GM12878 (cell line): ENCODE measurements around the gene PLAAT3. TPM values are rescaled to one million over a fixed set of nuclear protein-coding genes. Genes with fewer than 3 reads are reported as not detected.

ENCODE experiments used
- ATAC-seq: fragments of 200-7000 bp; cut with Tn5 transposase; 3 replicates; pipeline ENCODE4 v1.9.1; 2020; ENCODE audit warnings: mild to moderate bottlenecking, moderate library complexity
- BruUV-seq: library from RNA; stranded (reverse); fragments of 400-500 nt; replicated peaks from 2 replicates; lab custom pipeline; 2021; lab: Mats Ljungman, UMichigan
- CTCF ChIA-PET: fragments of 300-600 bp; sonication (Branson Sonifier 250); formaldehyde crosslinking; extraction: SDS; loops from one replicate; lab custom pipeline; 2021; ENCODE audit warnings: inconsistent platforms; lab: Yijun Ruan, JAX
- POLR2A ChIA-PET: fragments of 350-600 bp; formaldehyde crosslinking; extraction: SDS; loops from one replicate; lab custom pipeline; 2021; ENCODE audit warnings: inconsistent platforms; lab: Charles Lee
- RAD21 ChIA-PET: fragments of 300-600 bp; sonication (Branson Sonifier 250); formaldehyde crosslinking; loops from one replicate; lab custom pipeline; 2023; ENCODE audit warnings: antibody characterized with exemption; ENCODE audit not compliant: unreplicated experiment; lab: Charles Lee
- SMC1A ChIA-PET: fragments of 300-600 bp; sonication (Branson Sonifier 250); formaldehyde crosslinking; loops from one replicate; lab custom pipeline; 2023; ENCODE audit not compliant: unreplicated experiment, uncharacterized antibody; lab: Charles Lee
- DNase-seq: peaks from one replicate; pipeline ENCODE4 v3.0.0-alpha.2; 2011; ENCODE audit warnings: low read depth, low spot score
- FAIRE-seq: peaks from 3 replicates; lab custom pipeline; 2011; peaks lifted over from hg19 to GRCh38; lab: Jason Lieb, UNC
- H2AFZ ChIP-seq: 2 replicates; pipeline ENCODE4 v1.6.0; 2011; ENCODE audit warnings: low read depth, low read length, control low read depth; ENCODE audit not compliant: control insufficient read depth
- H3K27ac ChIP-seq: 2 replicates; pipeline ENCODE4 v1.5.1; 2011; ENCODE audit warnings: control low read depth; ENCODE audit not compliant: control insufficient read depth, insufficient read depth
- H3K27me3 ChIP-seq, 2 experiments: replicated peaks in 1 of 2; 2 replicates each; pipeline versions ENCODE4 v1.6.0 to v1.6.1; 2011; ENCODE audit warnings: low read length in 1 of 2; ENCODE audit not compliant: control insufficient read depth in 2 of 2, insufficient read depth in 2 of 2
- H3K36me3 ChIP-seq, 2 experiments: 2 replicates each; pipeline ENCODE4 v1.5.1; 2011; ENCODE audit warnings: low read length in 1 of 2; ENCODE audit not compliant: control insufficient read depth in 2 of 2, insufficient read depth in 2 of 2
- H3K4me1 ChIP-seq: 2 replicates; pipeline ENCODE4 v1.6.1; 2011; ENCODE audit warnings: mild to moderate bottlenecking, low read length, moderate library complexity, mixed read lengths; ENCODE audit not compliant: control insufficient read depth, insufficient read depth
- H3K4me2 ChIP-seq: 2 replicates; pipeline ENCODE4 v1.6.0; 2011; ENCODE audit warnings: control low read depth; ENCODE audit not compliant: control insufficient read depth, insufficient read depth
- H3K4me3 ChIP-seq: fragments of 200-600 bp; sonication (generic); 2 replicates; pipeline ENCODE4 v1.5.1; 2016
- H3K79me2 ChIP-seq: 2 replicates; pipeline ENCODE4 v1.6.0; 2011; ENCODE audit warnings: low read length; ENCODE audit not compliant: control insufficient read depth, insufficient read depth
- H3K9ac ChIP-seq: 2 replicates; pipeline ENCODE4 v1.8.0; 2011; ENCODE audit warnings: low read length, control low read depth, mixed read lengths; ENCODE audit not compliant: control insufficient read depth, insufficient read depth
- H3K9me3 ChIP-seq: replicated peaks from 3 replicates; pipeline ENCODE4 v1.5.1; 2011; ENCODE audit warnings: mild to moderate bottlenecking, low read length; ENCODE audit not compliant: control insufficient read depth, insufficient read depth
- H4K20me1 ChIP-seq: 2 replicates; pipeline ENCODE4 v1.6.0; 2011; ENCODE audit not compliant: control insufficient read depth, insufficient read depth
- FOS ChIP-seq: IDR thresholded peaks from 3 replicates; pipeline ENCODE4 v1.6.1; 2011; ENCODE audit warnings: borderline replicate concordance; ENCODE audit not compliant: insufficient read length; ENCODE audit errors: extremely low read depth
- GATAD2B ChIP-seq: fragments of 450-650 bp; conservative IDR thresholded peaks from 2 replicates; pipeline ENCODE4 v1.6.1; 2017; ENCODE audit warnings: low read depth, mild to moderate bottlenecking, moderate library complexity
- HDAC6 ChIP-seq: fragments of 200-600 bp; sonication (generic); IDR thresholded peaks from one replicate; pipeline ENCODE4 v1.8.0; 2017; ENCODE audit warnings: antibody characterized with exemption; ENCODE audit not compliant: unreplicated experiment
- KDM1A ChIP-seq: fragments of 200-600 bp; sonication (generic); IDR thresholded peaks from 2 replicates; pipeline ENCODE4 v1.6.1; 2016; ENCODE audit warnings: borderline replicate concordance
- NFXL1 ChIP-seq: fragments of 450-650 bp; IDR thresholded peaks from 2 replicates; pipeline ENCODE4 v1.6.1; 2017; ENCODE audit warnings: antibody characterized with exemption, mild to moderate bottlenecking, borderline replicate concordance
- PML ChIP-seq: IDR thresholded peaks from 2 replicates; pipeline ENCODE4 v1.6.1; 2012; ENCODE audit warnings: low read length, inconsistent platforms
- POLR2AphosphoS5 ChIP-seq: IDR thresholded peaks from 2 replicates; pipeline ENCODE4 v1.6.1; 2011; ENCODE audit warnings: mild to moderate bottlenecking, low read length, inconsistent platforms
- SPI1 ChIP-seq: IDR thresholded peaks from 2 replicates; pipeline ENCODE4 v1.6.1; 2011; ENCODE audit warnings: low read depth, mild to moderate bottlenecking, low read length, moderate library complexity, borderline replicate concordance; ENCODE audit not compliant: insufficient read depth
- SRF ChIP-seq, 2 experiments: IDR thresholded peaks; 2 replicates each; pipeline ENCODE4 v1.6.1; 2011; ENCODE audit warnings: low read depth in 2 of 2, low read length in 2 of 2, mild to moderate bottlenecking in 1 of 2, moderate library complexity in 1 of 2
- SUZ12 ChIP-seq: fragments of 200-600 bp; sonication (generic); IDR thresholded peaks from one replicate; pipeline ENCODE4 v1.6.1; 2018; ENCODE audit warnings: antibody characterized with exemption, mild to moderate bottlenecking; ENCODE audit not compliant: unreplicated experiment
- ZNF384 ChIP-seq: IDR thresholded peaks from 2 replicates; pipeline ENCODE4 v1.6.1; 2012; ENCODE audit warnings: low read depth, mild to moderate bottlenecking, low read length, improper control_type of control experiment, borderline replicate concordance
- WGBS: methylation state at CpG from one replicate; pipeline ENCODE4 v1.1.6; 2016; ENCODE audit warnings: low lambda C conversion rate; ENCODE audit not compliant: insufficient replicate concordance, insufficient coverage; ENCODE audit errors: missing lambda C conversion rate; 5-methylcytosine and 5-hydroxymethylcytosine counted together
- in situ Hi-C: fragments of 300-500 bp; cut with MboI; formaldehyde crosslinking; loops from 9 replicates; pipeline ENCODE4 v1.14.3; 2018; ENCODE audit warnings: mixed read lengths
- intact Hi-C: fragments of 100-400 bp; cut with micrococcal nuclease; formaldehyde crosslinking; loops from one replicate; pipeline ENCODE4 v1.14.2; 2022; ENCODE audit not compliant: unreplicated experiment
- polyA plus RNA-seq, 11 experiments: library from polyadenylated mRNA; depleted of rRNA in 4 of 11; unstranded in 6 of 11; stranded (reverse) in 5 of 11; fragments of >200 nt; fragmentation: Nextera tagmentation in 4 of 11; fragmentation: Illumina TruSeq in 1 of 11; extraction: Ambion mirVana in 4 of 11; extraction: Trizol in 1 of 11; gene quantifications; 1 replicate in 1 of 11; 2 replicates in 10 of 11; pipeline versions ENCODE4 v1.2.1 to v1.2.3, GENCODE V29; 2011 to 2016; ENCODE audit warnings: inconsistent platforms in 2 of 11, missing spikeins in 2 of 11, low read depth in 1 of 11
- total RNA-seq, 4 experiments: library from RNA; depleted of rRNA in 3 of 4; stranded (reverse); fragments of >200 nt in 3 of 4; fragmentation: Illumina TruSeq in 1 of 4; extraction: Trizol in 1 of 4; gene quantifications; 2 replicates each; pipeline versions ENCODE4 v1.2.1 to v1.2.3, GENCODE V29; 2013 to 2021
- TF ChIP-seq, protein P1 (sequence below): fragments of 450-650 bp; IDR thresholded peaks from 2 replicates; pipeline ENCODE4 v1.6.1; 2017; ENCODE audit warnings: mild to moderate bottlenecking, moderate library complexity
- TF ChIP-seq, protein P2 (sequence below): fragments of 450-650 bp; IDR thresholded peaks from 2 replicates; pipeline ENCODE4 v1.6.1; 2016; ENCODE audit warnings: mild to moderate bottlenecking, moderate library complexity, borderline replicate concordance

The PLAAT3 gene
- total and polyA plus RNA-seq, 10 of the 15 experiments (the other 5 are each of a cell fraction or from before 2014, with no cell fraction given) = 4.8 to 37.0 (median 14.8) TPM

DNA sequence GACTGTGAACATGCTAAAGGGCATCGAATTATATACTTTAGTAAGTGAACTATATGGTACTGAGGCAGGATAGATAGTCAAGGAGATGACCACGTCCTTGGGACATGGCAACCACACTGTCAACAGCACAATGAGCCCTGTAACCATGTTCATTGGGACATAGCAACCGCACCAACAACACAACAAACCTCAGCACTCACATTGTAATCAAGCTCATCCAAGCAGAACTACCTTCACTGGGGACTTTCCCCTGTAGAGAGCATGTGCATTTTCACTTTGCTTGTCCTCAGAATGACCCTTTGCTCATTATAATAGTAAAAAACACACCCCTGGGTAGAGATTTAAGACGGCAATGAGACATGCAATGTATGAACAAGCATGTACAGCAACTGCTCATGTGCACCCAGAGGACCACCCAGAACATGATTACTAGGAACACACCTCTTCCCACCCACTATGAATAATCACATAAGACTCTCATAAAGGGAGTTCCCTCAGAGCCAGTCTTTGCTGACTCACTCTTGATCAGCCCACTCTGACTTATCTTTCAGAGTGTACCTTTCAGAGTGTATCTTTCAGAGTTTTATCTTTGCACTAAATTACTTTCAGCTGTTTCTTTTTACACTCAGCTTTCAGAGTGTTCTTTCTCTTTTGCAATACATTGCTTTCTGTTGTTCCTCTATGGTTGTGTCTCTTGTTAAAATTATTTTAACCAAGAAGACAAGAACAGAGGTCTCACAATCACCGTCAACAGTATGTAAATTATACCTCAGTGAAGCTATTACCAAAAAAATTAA, 47.0 kb downstream of the PLAAT3 start:
- H3K27ac ChIP-seq = peak overlapping the region; percentile 72
- peak overlapping the region; percentile 19 for H3K4me2 ChIP-seq
- BruUV-seq = no TSS peak
- H4K20me1 ChIP-seq = no peaks in the 10 kb centered on the region
- peak; percentile 96 for FAIRE-seq
- H3K4me1 ChIP-seq = peaks cover 56% of the 10 kb centered on the region
- peak; percentile 95 for DNase-seq
- no peaks in the 10 kb centered on the region for H3K9me3 ChIP-seq
- POLR2A ChIA-PET = interaction anchor here (0.6 to 2.2 kb wide), 4 partner anchors 8 to 926 kb away, joined by 3 to 9 read pairs (median 3); partner anchors contain the start of gene PLAAT4
- no peaks in the 10 kb centered on the region for H3K27me3 ChIP-seq
- CTCF ChIA-PET = interaction anchor here (0.6 to 1.4 kb wide), 3 partner anchors 33 to 171 kb away, joined by 3 read pairs; no protein-coding TSS in a partner anchor
- RAD21 ChIA-PET = interaction anchor here (0.6 to 2.3 kb wide), 8 partner anchors 13 to 115 kb away, joined by 3 to 10 read pairs (median 6); partner anchors contain the start of gene PLAAT4
- SMC1A ChIA-PET = interaction anchor here (0.6 to 2.8 kb wide), 10 partner anchors 9 to 169 kb away, joined by 3 to 6 read pairs (median 3); partner anchors contain the start of gene PLAAT4
- peak overlapping the region; percentile 63; the same call in 1 of the 2 replicates for H2AFZ ChIP-seq
- WGBS = 0% methylated on average over 5 of the region's 5 CpGs
- in situ Hi-C loops = no loop called here
- H3K9ac ChIP-seq = 0 out of 2 replicates have a peak overlapping the region, but pooled peaks have one; percentile 10
- H3K4me3 ChIP-seq = peak overlapping the region; percentile 28; the same call in 1 of the 2 replicates
- intact Hi-C loops = loop anchor here (1.0 kb wide), 2 partner anchors 32 to 64 kb away; no protein-coding TSS in a partner anchor
- H3K79me2 ChIP-seq = no peaks in the 10 kb centered on the region
- no peaks in the 10 kb centered on the region for H3K36me3 ChIP-seq
- peak; percentile 87 for ATAC-seq
- TF ChIP-seq GATAD2B (0 out of 2 replicates have a peak, but pooled peaks have one; percentile 41), KDM1A (no peak), SUZ12 (no peak), SRF (IDR thresholded peaks at IDR 0.05; ENCODE audit: low read depth in 2 of 2, low read length in 2 of 2) (no peak), PML (peak; percentile 69), HDAC6 (no peak), FOS (no peak), SPI1 (no peak), ZNF384 (no peak), POLR2AphosphoS5 (peak; percentile 58), NFXL1 (no peak)
- TF ChIP-seq, protein P1, sequence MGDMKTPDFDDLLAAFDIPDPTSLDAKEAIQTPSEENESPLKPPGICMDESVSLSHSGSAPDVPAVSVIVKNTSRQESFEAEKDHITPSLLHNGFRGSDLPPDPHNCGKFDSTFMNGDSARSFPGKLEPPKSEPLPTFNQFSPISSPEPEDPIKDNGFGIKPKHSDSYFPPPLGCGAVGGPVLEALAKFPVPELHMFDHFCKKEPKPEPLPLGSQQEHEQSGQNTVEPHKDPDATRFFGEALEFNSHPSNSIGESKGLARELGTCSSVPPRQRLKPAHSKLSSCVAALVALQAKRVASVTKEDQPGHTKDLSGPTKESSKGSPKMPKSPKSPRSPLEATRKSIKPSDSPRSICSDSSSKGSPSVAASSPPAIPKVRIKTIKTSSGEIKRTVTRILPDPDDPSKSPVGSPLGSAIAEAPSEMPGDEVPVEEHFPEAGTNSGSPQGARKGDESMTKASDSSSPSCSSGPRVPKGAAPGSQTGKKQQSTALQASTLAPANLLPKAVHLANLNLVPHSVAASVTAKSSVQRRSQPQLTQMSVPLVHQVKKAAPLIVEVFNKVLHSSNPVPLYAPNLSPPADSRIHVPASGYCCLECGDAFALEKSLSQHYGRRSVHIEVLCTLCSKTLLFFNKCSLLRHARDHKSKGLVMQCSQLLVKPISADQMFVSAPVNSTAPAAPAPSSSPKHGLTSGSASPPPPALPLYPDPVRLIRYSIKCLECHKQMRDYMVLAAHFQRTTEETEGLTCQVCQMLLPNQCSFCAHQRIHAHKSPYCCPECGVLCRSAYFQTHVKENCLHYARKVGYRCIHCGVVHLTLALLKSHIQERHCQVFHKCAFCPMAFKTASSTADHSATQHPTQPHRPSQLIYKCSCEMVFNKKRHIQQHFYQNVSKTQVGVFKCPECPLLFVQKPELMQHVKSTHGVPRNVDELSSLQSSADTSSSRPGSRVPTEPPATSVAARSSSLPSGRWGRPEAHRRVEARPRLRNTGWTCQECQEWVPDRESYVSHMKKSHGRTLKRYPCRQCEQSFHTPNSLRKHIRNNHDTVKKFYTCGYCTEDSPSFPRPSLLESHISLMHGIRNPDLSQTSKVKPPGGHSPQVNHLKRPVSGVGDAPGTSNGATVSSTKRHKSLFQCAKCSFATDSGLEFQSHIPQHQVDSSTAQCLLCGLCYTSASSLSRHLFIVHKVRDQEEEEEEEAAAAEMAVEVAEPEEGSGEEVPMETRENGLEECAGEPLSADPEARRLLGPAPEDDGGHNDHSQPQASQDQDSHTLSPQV = no peak
- TF ChIP-seq, protein P2, sequence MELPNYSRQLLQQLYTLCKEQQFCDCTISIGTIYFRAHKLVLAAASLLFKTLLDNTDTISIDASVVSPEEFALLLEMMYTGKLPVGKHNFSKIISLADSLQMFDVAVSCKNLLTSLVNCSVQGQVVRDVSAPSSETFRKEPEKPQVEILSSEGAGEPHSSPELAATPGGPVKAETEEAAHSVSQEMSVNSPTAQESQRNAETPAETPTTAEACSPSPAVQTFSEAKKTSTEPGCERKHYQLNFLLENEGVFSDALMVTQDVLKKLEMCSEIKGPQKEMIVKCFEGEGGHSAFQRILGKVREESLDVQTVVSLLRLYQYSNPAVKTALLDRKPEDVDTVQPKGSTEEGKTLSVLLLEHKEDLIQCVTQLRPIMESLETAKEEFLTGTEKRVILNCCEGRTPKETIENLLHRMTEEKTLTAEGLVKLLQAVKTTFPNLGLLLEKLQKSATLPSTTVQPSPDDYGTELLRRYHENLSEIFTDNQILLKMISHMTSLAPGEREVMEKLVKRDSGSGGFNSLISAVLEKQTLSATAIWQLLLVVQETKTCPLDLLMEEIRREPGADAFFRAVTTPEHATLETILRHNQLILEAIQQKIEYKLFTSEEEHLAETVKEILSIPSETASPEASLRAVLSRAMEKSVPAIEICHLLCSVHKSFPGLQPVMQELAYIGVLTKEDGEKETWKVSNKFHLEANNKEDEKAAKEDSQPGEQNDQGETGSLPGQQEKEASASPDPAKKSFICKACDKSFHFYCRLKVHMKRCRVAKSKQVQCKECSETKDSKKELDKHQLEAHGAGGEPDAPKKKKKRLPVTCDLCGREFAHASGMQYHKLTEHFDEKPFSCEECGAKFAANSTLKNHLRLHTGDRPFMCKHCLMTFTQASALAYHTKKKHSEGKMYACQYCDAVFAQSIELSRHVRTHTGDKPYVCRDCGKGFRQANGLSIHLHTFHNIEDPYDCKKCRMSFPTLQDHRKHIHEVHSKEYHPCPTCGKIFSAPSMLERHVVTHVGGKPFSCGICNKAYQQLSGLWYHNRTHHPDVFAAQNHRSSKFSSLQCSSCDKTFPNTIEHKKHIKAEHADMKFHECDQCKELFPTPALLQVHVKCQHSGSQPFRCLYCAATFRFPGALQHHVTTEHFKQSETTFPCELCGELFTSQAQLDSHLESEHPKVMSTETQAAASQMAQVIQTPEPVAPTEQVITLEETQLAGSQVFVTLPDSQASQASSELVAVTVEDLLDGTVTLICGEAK = peak; percentile 58; the same call in 1 of the 2 replicates
